GM19023 (cell line): ENCODE results near the gene CEP83.
A peak's percentile ranks its signal among the peaks of the same experiment; 100 is the strongest.

Experiments
- ATAC-seq: cut with Tn5 transposase; IDR thresholded peaks from one replicate; pipeline ENCODE4 v1.9.1; 2021; ENCODE audit warnings: mild to moderate bottlenecking, moderate library complexity; ENCODE audit not compliant: unreplicated experiment

Gene CEP83

GRCh38 chr12:94273272-94273671, 186.4 kb downstream of the CEP83 start:
- no peak for ATAC-seq

GRCh38 chr12:94272280-94272679, 187.4 kb downstream of the CEP83 start:
- ATAC-seq: no peak

GRCh38 chr12:94271351-94271750, 188.3 kb downstream of the CEP83 start:
- no peak for ATAC-seq

- ATAC-seq: no peak
Observed at GRCh38 chr12:94269316-94269999, 190.2 kb downstream of the CEP83 start.

GRCh38 chr12:94267921-94268471, 191.7 kb downstream of the CEP83 start:
- ATAC-seq: no peak

- no peak for ATAC-seq
Observed at GRCh38 chr12:94267537-94267872, 192.2 kb downstream of the CEP83 start.

- ATAC-seq: no peak
Observed at GRCh38 chr12:94266796-94267536, 192.7 kb downstream of the CEP83 start.

GRCh38 chr12:94265966-94266745, 193.5 kb downstream of the CEP83 start:
- ATAC-seq: no peak

GRCh38 chr12:94265539-94265938, 194.1 kb downstream of the CEP83 start:
- no peak for ATAC-seq

GRCh38 chr12:94264736-94265485, 194.8 kb downstream of the CEP83 start:
- ATAC-seq: no peak

GRCh38 chr12:94263905-94264561, 195.6 kb downstream of the CEP83 start:
- no peak for ATAC-seq

- ATAC-seq: peak; percentile 50
Observed at GRCh38 chr12:94263011-94263811, 196.5 kb downstream of the CEP83 start.

GRCh38 chr12:94262228-94263010, 197.2 kb downstream of the CEP83 start:
- ATAC-seq: peak; percentile 45

- ATAC-seq: no peak
Observed at GRCh38 chr12:94261786-94262185, 197.9 kb downstream of the CEP83 start.

GRCh38 chr12:94261119-94261518, 198.5 kb downstream of the CEP83 start:
- no peak for ATAC-seq

GRCh38 chr12:94260717-94261116, 198.9 kb downstream of the CEP83 start:
- ATAC-seq: no peak

GRCh38 chr12:94260017-94260416, 199.7 kb downstream of the CEP83 start:
- ATAC-seq: no peak

GRCh38 chr12:94258593-94258992, 201.1 kb downstream of the CEP83 start:
- ATAC-seq: peak; percentile 49
